HepG2 (cell line): Measurements from ENCODE around the gene METTL1.

Experiments used
- BRF2 ChIP-seq: sonication (generic); formaldehyde crosslinking; IDR thresholded peaks from 2 replicates; pipeline ENCODE4 v1.8.1; 2022; ENCODE audit warnings: mild to moderate bottlenecking, missing genetic modification reagents
- CTCF ChIP-seq: sonication (generic); formaldehyde crosslinking; IDR thresholded peaks from 2 replicates; pipeline ENCODE4 v1.5.0; 2020; ENCODE audit warnings: mild to moderate bottlenecking, missing genetic modification reagents, moderate library complexity
- GABPA ChIP-seq, 2 experiments: IDR thresholded peaks; 2 replicates each; pipeline ENCODE4 v1.6.1; 2011 to 2016; ENCODE audit warnings: low read depth in 2 of 2, low read length in 1 of 2, missing biosample characterization in 1 of 2, missing genetic modification characterization in 1 of 2
- HNF1A ChIP-seq, 2 experiments: sonication (generic) in 1 of 2; formaldehyde crosslinking in 1 of 2; IDR thresholded peaks; 2 replicates each; pipeline versions ENCODE4 v1.4.0 to v1.6.1; 2016 to 2020; ENCODE audit warnings: borderline replicate concordance in 1 of 2, low read depth in 1 of 2, mild to moderate bottlenecking in 1 of 2, missing genetic modification reagents in 1 of 2
- JUNB ChIP-seq: sonication (generic); formaldehyde crosslinking; IDR thresholded peaks from 2 replicates; pipeline ENCODE4 v1.8.0; 2022; ENCODE audit warnings: missing genetic modification reagents, mild to moderate bottlenecking, borderline replicate concordance
- MAX ChIP-seq: IDR thresholded peaks from 2 replicates; pipeline ENCODE4 v1.6.1; 2012; ENCODE audit warnings: inconsistent platforms
- MLLT10 ChIP-seq: sonication (generic); formaldehyde crosslinking; IDR thresholded peaks from 2 replicates; pipeline ENCODE4 v1.4.0; 2020; ENCODE audit warnings: missing genetic modification reagents
- POLR2A ChIP-seq, 2 experiments: IDR thresholded peaks; 2 replicates each; pipeline ENCODE4 v1.6.1; 2011; ENCODE audit warnings: low read depth in 2 of 2, low read length in 2 of 2, mild to moderate bottlenecking in 1 of 2, moderate library complexity in 1 of 2; ENCODE audit not compliant: insufficient read depth in 1 of 2
- SOX13 ChIP-seq, 3 experiments: fragments of 450-650 bp in 1 of 3; sonication (generic) in 1 of 3; formaldehyde crosslinking in 1 of 3; IDR thresholded peaks in 2 of 3; conservative IDR thresholded peaks in 1 of 3; 2 replicates each; pipeline versions ENCODE4 v1.5.0 to v1.6.1; 2016 to 2020; ENCODE audit warnings: antibody characterized with exemption in 1 of 3, mild to moderate bottlenecking in 1 of 3, missing compliant biosample characterization in 1 of 3, missing genetic modification reagents in 1 of 3, moderate library complexity in 1 of 3
- STAG1 ChIP-seq: sonication (generic); formaldehyde crosslinking; IDR thresholded peaks from 2 replicates; pipeline ENCODE4 v1.4.0; 2020; ENCODE audit warnings: missing genetic modification reagents
- ZNF274 ChIP-seq: sonication (generic); formaldehyde crosslinking; IDR thresholded peaks from 2 replicates; pipeline ENCODE4 v1.5.1; 2020; ENCODE audit warnings: mild to moderate bottlenecking, missing genetic modification reagents
- ZNF276 ChIP-seq: sonication (generic); formaldehyde crosslinking; IDR thresholded peaks from 2 replicates; pipeline ENCODE4 v1.4.0; 2020; ENCODE audit warnings: mild to moderate bottlenecking, low read depth, missing genetic modification reagents

GRCh38 chr12:57796996-57797395 is 25.1 kb upstream of the METTL1 start:
- TF ChIP-seq HNF1A (IDR thresholded peaks at IDR 0.05; ENCODE audit: low read depth) (no peak), HNF1A (CRISPR knock-in tag; IDR thresholded peaks at IDR 0.05; ENCODE audit: borderline replicate concordance) (no peak), ZNF276 (CRISPR knock-in tag) (no peak), JUNB (CRISPR knock-in tag) (no peak), CTCF (CRISPR knock-in tag) (no peak), SOX13 (IDR thresholded peaks at IDR 0.05) (no peak), SOX13 (CRISPR knock-in tag; conservative IDR thresholded peaks at IDR 0.05 in 1 of 2, IDR thresholded peaks at IDR 0.05 in 1 of 2) (no peak), ZNF274 (CRISPR knock-in tag) (no peak), POLR2A (IDR thresholded peaks at IDR 0.05; ENCODE audit: insufficient read depth in 1 of 2, low read depth in 2 of 2, low read length in 2 of 2) (no peak), STAG1 (CRISPR knock-in tag) (no peak), MLLT10 (CRISPR knock-in tag) (no peak), BRF2 (CRISPR knock-in tag) (no peak), GABPA (IDR thresholded peaks at IDR 0.05; ENCODE audit: low read depth, low read length) (no peak), GABPA (CRISPR knock-in tag; IDR thresholded peaks at IDR 0.05; ENCODE audit: low read depth) (no peak), MAX (no peak)
